ENCODE measurements around the gene ICAM4. TPM values are rescaled to one million over a fixed set of nuclear protein-coding genes. Genes with fewer than 3 reads are reported as not detected.
A peak's percentile ranks its signal among the peaks of the same experiment; 100 is the strongest.

The ICAM4 gene
- total and polyA plus RNA-seq, 2 of the 13 experiments (the other 11 are each of a cell fraction or from before 2014, with no cell fraction given), result 2.9 to 4.0 TPM

- TF ChIP-seq ZNF569 (CRISPR knock-in tag; IDR thresholded peaks at IDR 0.05; ENCODE audit: borderline replicate concordance) (0 out of 2 replicates have a peak, but pooled peaks have one; percentile 8), SP1 (IDR thresholded peaks at IDR 0.05) (no peak), SP1 (CRISPR knock-in tag; IDR thresholded peaks at IDR 0.05) (peak; percentile 89)
Measured at GRCh38 chr19:10332965-10333757, 46.4 kb downstream of the ICAM4 start, which contains the start of gene RAVER1 (continued).

- Histone ChIP-seq H3K79me2 (ENCODE audit: insufficient read depth, low read length) (peaks cover 37% of the 10 kb centered on the region), H3K4me1 (ENCODE audit: insufficient read depth, low read length) (peaks cover 45% of the 10 kb centered on the region), H4K20me1 (ENCODE audit: insufficient read depth, low read length) (peaks cover 12% of the 10 kb centered on the region; the same call in 1 of the 2 replicates), H3K36me3 (replicated peaks in 1 of 2; ENCODE audit: control insufficient read depth in 1 of 2, insufficient read depth in 2 of 2, low read length in 2 of 2) (peaks cover 13 to 20% of the 10 kb centered on the region in 2 experiments), H3K4me3 (replicated peaks in 1 of 3; ENCODE audit: insufficient read depth in 1 of 3, low read depth in 2 of 3, low read length in 3 of 3) (peak overlapping the region; percentile 77 to 89 (median 86)), H3K27me3 (ENCODE audit: control insufficient read depth in 1 of 2, insufficient read depth in 2 of 2, low read length in 2 of 2) (peaks cover 0 to 3% of the 10 kb centered on the region in 2 experiments; a peak in 1 of 5 replicates), H3K4me2 (ENCODE audit: low read depth, low read length) (peak overlapping the region; percentile 98), H3K9ac (ENCODE audit: insufficient read depth, low read depth, low read length) (peak overlapping the region; percentile 81), H3K27ac (ENCODE audit: extremely low read length, insufficient read depth, low read length) (peak overlapping the region; percentile 95), H2AFZ (ENCODE audit: low read length) (no peak overlapping the region), H3K9me3 (ENCODE audit: low read length) (no peaks in the 10 kb centered on the region)
- intact Hi-C loops (cut with micrococcal nuclease; ENCODE audit: unreplicated experiment), result loop anchor here (2.0 kb wide), 2 partner anchors 41 to 65 kb away; no protein-coding TSS in a partner anchor
- 0% methylated on average over 9 of the region's 44 CpGs for WGBS (ENCODE audit: low lambda C conversion rate)
- POLR2A ChIA-PET, result interaction anchor here (0.5 to 6.9 kb wide), 25 partner anchors 9 to 502 kb away, joined by 3 to 79 read pairs (median 4); partner anchors contain the start of genes CDC37, FDX2, ICAM1 and ICAM4
- TSS peak; percentile 81 for BruUV-seq (replicated peaks)
- in situ Hi-C loops (cut with HindIII; ENCODE audit: extremely low pct_ligation_motif_present, low pct_unique_long_range_greater_than_20kb), result no loop called here
- ATAC-seq, result peak; percentile 8
- no peak for FAIRE-seq
- DNase-seq (ENCODE audit: low spot score), result no peak
- CTCF ChIA-PET (ENCODE audit: low intra/inter-chr PET ratio, low total read pairs), result interaction anchor here (0.8 kb wide), 1 partner anchor 55 kb away, joined by 3 read pairs; no protein-coding TSS in a partner anchor
- TF ChIP-seq, protein P1, sequence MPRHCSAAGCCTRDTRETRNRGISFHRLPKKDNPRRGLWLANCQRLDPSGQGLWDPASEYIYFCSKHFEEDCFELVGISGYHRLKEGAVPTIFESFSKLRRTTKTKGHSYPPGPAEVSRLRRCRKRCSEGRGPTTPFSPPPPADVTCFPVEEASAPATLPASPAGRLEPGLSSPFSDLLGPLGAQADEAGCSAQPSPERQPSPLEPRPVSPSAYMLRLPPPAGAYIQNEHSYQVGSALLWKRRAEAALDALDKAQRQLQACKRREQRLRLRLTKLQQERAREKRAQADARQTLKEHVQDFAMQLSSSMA (CRISPR knock-in tag; IDR thresholded peaks at IDR 0.05), result 0 out of 2 replicates have a peak, but pooled peaks have one; percentile 31
- TF ChIP-seq ZNF724P (CRISPR knock-in tag; IDR thresholded peaks at IDR 0.05; ENCODE audit: borderline replicate concordance) (0 out of 2 replicates have a peak, but pooled peaks have one; percentile 23), ZKSCAN8 (CRISPR knock-in tag; IDR thresholded peaks at IDR 0.05; ENCODE audit: borderline replicate concordance) (no peak), RXRB (CRISPR knock-in tag; IDR thresholded peaks at IDR 0.05; ENCODE audit: borderline replicate concordance) (no peak; the same call in 1 of the 2 replicates), HOXD1 (CRISPR knock-in tag; IDR thresholded peaks at IDR 0.05) (no peak), ZNF563 (CRISPR knock-in tag; IDR thresholded peaks at IDR 0.05) (peak; percentile 15; the same call in 1 of the 2 replicates), ZNF577 (CRISPR knock-in tag; IDR thresholded peaks at IDR 0.05; ENCODE audit: borderline replicate concordance, low read depth) (no peak), ZNF777 (CRISPR knock-in tag; IDR thresholded peaks at IDR 0.05) (peak; percentile 89), NR2F6 (IDR thresholded peaks at IDR 0.05) (0 out of 2 replicates have a peak, but pooled peaks have one; percentile 40), NR2F6 (CRISPR knock-in tag; IDR thresholded peaks at IDR 0.05) (no peak), TMF1 (CRISPR knock-in tag; IDR thresholded peaks at IDR 0.05; ENCODE audit: low read depth) (0 out of 2 replicates have a peak, but pooled peaks have one; percentile 36), FOXO1 (CRISPR knock-in tag; IDR thresholded peaks at IDR 0.05) (no peak), CBFB (CRISPR knock-in tag; IDR thresholded peaks at IDR 0.05) (0 out of 2 replicates have a peak, but pooled peaks have one; percentile 5), FOXJ3 (CRISPR knock-in tag; IDR thresholded peaks at IDR 0.05; ENCODE audit: borderline replicate concordance) (no peak), HNF4G (IDR thresholded peaks at IDR 0.05; ENCODE audit: borderline replicate concordance, low read depth, low read length) (peak; percentile 38; the same call in 1 of the 2 replicates), HNF4G (CRISPR knock-in tag; IDR thresholded peaks at IDR 0.05; ENCODE audit: borderline replicate concordance, low read depth) (no peak; the same call in 1 of the 2 replicates)
- TF ChIP-seq, protein P2, sequence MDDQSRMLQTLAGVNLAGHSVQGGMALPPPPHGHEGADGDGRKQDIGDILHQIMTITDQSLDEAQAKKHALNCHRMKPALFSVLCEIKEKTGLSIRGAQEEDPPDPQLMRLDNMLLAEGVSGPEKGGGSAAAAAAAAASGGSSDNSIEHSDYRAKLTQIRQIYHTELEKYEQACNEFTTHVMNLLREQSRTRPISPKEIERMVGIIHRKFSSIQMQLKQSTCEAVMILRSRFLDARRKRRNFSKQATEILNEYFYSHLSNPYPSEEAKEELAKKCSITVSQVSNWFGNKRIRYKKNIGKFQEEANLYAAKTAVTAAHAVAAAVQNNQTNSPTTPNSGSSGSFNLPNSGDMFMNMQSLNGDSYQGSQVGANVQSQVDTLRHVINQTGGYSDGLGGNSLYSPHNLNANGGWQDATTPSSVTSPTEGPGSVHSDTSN (CRISPR knock-in tag; IDR thresholded peaks at IDR 0.05; ENCODE audit: borderline replicate concordance), result no peak
Measured at GRCh38 chr19:10333758-10334587, 47.2 kb downstream of the ICAM4 start.
